Effector CD8-positive, alpha-beta T cell (primary cell): Measurements from ENCODE around the gene NUDT15.
A peak's percentile ranks its signal among the peaks of the same experiment; 100 is the strongest.
"Not testable (repeated sequence)": the region's sequence is repeated elsewhere in the genome, so short reads cannot be mapped to it uniquely, and the experiment has no call there.

Experiments
- DNase-seq: peaks from one replicate; lab custom pipeline; 2025; lab: John Stamatoyannopoulos, UW

NUDT15 gene

DNA sequence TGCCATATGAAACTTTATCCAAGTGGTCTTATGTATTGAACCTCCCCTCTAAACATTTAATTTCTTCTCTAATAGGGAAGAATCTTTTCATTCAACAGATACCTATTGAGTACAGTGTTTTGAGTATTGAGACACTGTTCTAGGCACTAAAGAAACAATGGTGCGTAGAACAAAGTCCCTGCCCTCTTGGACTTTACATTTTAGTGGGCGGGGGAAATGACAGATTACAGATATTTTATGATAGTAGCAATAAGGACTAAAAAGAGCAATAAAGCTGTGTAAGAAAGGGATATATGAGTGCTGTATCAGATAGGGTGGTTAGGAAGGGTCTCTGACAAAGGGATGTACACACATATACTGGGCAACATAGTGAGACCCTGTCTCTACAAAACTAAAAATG is 5.4 kb downstream of the NUDT15 start:
- DNase-seq = no peak

DNA sequence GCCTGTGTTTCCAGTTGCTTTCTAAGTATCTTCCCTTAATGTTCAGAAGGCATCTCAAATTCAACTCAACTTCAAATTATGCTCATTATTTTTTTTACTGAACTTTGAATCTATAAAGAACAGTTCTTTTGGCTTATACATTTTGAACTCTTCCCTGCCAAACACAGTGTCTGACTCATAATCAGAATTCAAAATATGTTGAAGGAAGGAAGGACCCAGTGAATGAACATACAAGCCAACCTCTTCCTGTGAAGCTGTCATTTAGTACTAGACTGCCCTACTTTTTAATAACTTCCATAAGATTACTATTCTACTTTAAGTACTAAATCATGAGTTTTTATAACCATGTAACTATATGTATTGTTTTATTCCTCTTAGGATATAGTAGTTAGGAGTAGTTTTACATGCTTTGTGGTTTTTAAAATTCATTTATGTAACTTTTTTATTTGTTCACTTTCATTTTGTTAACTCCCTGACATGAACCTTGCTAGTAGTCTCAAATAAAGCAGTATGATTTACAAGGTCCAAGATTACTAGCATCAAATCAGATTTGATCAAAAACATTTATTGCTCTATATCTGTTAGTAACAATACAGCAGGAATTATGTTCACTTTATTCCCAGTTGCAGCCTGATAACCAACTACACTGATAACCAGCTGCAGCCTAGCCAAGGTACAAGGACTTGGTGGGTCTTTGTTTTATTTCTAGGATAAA is 6.4 kb downstream of the NUDT15 start:
- DNase-seq = no peak

- no peak for DNase-seq
Measured at GRCh38 chr13:48050550-48050949, 13.0 kb downstream of the NUDT15 start.

GRCh38 chr13:48054601-48055000 is 17.1 kb downstream of the NUDT15 start:
- DNase-seq = no peak

DNA sequence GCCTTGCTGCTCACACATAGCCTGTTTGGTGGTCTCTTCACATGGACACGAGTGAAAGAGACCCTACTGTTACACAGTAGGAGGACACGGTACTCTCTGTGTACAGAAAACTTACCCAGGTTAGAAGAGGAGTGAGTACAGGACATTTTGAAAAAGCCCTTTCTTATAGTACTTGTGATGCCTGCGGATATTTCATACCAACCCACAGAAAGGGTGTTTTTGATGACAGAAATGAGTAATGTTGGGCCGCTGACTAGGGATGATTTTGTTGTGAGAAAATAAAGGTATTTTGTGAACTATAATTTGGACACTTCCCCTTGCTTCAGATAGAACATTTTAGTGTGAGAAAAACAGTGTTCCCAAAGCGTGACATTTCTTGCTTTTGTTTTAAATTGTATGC is 18.2 kb downstream of the NUDT15 start:
- DNase-seq = no peak

DNA sequence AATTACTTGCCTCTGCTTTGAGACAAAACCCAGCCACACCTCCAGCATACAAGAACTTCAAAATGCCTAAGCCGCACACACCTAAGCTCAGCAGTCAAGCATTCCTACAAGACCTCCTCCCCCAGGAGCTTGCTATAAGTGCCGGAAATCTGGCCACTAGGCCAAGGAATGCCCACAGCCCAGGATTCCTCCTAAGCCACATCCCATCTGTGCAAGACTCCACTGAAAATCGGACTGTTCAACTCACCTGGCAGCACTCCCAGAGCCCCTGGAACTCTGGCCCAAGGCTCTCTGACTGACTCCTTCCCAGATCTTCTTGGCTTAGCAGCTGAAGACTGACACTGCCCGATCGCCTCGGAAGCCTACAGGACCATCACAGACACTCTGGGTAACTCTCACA is 21.0 kb downstream of the NUDT15 start:
- DNase-seq = not testable (repeated sequence)

DNA sequence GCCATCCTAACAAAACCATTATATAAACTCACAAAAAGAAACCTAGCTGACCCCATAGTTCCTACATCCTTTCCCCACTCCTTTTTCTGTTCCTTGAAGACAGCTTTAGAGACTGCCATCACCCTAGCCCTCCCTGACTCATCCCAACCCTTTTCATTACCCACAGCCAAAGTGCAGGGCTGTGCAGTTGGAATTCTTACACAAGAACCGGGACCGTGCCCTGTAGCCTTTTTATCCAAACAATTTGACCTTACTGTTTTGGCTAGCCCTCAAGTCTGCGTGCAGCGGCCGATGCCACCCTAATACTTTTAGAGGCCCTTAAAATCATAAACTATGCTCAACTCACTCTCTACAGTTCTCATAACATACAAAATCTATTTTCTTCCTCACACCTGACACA is 22.4 kb downstream of the NUDT15 start:
- not testable (repeated sequence) for DNase-seq

GRCh38 chr13:48066310-48066989 is 28.9 kb downstream of the NUDT15 start:
- DNase-seq = no peak

GRCh38 chr13:48068036-48068435 is 30.5 kb downstream of the NUDT15 start:
- DNase-seq = no peak

GRCh38 chr13:48068952-48069351 is 31.4 kb downstream of the NUDT15 start:
- no peak for DNase-seq

DNA sequence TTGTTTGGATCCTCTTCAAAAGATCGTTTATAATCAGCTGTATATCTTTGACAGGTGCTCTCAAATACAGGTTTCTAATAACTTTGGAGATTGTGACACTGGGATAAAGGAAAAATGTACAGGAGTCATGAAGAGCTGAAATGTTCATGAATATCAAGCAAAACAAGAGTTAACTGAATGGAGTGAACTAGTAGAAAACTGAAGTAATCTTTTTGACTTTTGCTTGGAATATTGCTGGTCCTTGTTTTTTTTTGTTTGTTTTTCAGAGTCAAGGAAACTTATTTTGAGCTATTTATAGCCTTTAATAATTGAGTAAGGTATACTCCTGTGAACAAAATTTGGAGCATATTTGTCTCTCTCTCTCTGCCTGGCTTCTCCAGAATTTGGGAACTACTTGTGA is 32.0 kb downstream of the NUDT15 start:
- no peak for DNase-seq

GRCh38 chr13:48070942-48071341 is 33.4 kb downstream of the NUDT15 start:
- DNase-seq = no peak

GRCh38 chr13:48072304-48072703 is 34.8 kb downstream of the NUDT15 start:
- no peak for DNase-seq

GRCh38 chr13:48072787-48073186 is 35.3 kb downstream of the NUDT15 start:
- DNase-seq = no peak

- no peak for DNase-seq
Measured at GRCh38 chr13:48074006-48074405, 36.5 kb downstream of the NUDT15 start.

DNA sequence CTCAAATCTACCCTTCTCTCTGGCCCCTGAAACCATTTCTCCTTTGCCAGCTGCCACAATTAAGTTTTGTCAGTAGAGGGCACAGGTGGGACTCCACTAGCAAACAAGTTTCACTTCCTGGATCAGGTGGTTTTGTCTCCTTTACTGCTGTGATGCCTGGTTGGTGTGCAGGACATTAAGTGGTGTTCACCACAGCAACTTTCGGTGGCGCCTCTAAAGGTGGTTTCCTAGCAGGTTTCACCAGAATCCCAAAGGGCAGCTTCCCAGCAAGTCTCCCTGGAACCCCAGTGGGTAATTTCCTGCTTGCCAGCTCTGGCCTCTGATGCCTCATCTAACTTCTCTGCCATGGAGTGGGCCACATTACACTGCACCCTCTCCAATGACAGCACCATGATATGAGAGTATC is 40.7 kb downstream of the NUDT15 start:
- DNase-seq = no peak

DNA sequence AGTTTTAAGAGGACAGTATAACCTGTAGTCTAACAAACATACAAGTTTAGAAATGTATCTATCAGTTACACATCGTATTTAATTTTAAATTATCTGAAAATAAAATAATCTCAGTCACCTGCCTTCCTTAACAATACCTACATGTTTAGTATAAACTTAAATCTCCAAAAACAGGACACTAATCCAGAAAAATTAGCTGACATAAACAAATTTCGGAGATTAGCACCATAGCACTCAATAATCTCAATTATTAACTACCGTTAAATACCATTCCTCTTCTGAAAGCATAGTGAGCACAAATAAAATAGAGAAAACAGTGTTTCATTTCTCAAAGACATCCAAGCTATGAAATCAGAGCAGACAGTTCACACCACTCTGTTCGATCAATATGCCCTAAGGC is 44.2 kb downstream of the NUDT15 start:
- DNase-seq = no peak

DNA sequence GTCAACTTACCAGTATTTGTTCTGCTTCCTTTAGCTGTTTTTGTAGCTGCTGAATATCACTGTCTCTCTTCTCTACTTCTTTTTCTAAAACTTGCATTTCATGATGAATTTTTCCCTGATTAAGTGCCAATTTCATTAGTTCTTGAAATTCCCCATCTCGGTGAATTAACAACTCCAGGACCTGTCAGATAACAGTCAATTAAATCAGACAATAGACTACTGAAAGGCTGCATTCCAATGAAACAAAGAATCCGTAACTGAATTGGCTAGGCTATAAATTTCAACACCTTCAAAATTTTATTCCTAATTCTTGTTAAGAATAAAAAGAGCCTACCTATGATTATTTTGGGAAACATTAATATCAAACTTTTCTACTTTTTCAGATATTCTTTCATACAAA is 48.7 kb downstream of the NUDT15 start:
- DNase-seq = no peak

DNA sequence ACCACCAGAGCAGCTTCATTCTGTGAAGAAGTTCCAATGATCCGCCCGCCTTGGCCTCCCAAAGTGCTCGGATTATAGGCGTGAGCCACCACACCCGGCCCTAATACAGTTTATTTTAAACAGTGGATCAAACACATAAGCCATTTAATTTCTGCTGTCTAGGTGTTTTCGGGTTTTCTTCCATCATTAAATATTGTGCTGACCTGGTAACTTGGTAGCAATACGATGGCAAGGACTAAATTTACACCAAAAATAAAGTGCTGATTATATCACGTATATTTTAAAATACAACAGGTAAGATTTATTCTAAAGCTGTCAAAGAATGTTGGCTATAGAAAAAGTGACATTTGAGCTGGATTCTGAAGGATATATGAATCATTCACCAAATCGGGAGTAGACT is 56.1 kb downstream of the NUDT15 start:
- no peak for DNase-seq

DNA sequence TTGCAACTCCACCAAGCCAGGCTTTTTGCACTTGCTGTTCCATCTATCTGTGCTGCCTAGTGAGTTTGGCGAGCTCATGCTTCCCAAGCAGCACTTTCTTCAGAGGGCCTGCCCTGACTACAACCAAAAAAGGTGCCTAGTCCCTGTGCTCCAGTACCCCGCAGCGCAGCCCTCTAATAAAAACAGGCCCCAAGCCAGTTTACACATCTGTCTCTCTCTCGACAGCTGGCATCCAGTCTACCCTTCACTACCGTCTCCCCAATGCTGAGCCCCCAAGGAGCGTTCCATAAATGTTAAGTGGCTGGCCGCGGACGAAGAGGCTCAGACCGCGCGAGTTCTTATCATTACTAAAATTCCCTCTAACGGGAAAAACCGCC is 56.9 kb downstream of the NUDT15 start:
- DNase-seq = no peak

DNA sequence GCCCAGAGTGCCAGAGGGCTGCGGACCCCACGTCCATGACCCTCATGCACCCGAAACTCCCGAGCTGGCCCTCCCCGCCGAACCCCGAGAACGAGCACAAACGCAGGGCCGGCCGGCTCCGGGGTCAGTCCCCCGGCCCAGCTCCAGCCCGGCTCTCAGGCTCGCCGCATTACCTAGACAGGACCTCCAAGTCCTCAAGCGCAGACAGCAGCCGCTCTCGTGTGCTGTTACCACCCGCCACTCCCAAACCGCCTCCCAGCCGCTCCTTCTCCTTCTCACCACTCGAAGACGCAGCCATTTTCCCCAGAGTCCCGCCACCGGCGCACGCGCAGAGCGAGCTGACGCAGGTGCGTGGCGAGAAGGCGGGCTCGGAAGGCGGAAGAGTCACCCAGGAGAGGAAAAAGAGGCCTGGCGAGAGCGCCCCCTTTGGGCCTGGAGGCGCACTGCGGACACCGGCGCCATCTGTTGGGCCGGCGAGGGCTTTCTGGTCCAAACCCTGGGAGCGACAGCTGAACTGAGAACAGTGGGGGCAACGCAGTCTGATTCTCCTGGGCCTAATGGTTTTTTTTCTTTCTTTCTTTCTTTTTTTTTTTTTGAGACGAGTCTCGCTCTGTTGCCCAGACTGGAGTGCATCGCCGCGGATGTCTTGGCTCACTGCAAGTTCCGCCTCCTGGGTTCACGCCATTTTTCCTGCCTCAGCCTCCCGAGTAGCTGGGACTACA is 57.4 kb downstream of the NUDT15 start, which contains the start of gene MED4:
TSS of gene MED4 (minus strand) at position 324 of the 722 bp plus-strand sequence. CDS start at position 298, 26 bp downstream.
- DNase-seq = peak; percentile 99

- no peak for DNase-seq
Measured at GRCh38 chr13:48096670-48097069, 59.1 kb downstream of the NUDT15 start.
